ENCODE results near the gene IQGAP2.
"Not testable (repeated sequence)": the region's sequence is repeated elsewhere in the genome, so short reads cannot be mapped to it uniquely, and the experiment has no call there.

IQGAP2 gene

DNA sequence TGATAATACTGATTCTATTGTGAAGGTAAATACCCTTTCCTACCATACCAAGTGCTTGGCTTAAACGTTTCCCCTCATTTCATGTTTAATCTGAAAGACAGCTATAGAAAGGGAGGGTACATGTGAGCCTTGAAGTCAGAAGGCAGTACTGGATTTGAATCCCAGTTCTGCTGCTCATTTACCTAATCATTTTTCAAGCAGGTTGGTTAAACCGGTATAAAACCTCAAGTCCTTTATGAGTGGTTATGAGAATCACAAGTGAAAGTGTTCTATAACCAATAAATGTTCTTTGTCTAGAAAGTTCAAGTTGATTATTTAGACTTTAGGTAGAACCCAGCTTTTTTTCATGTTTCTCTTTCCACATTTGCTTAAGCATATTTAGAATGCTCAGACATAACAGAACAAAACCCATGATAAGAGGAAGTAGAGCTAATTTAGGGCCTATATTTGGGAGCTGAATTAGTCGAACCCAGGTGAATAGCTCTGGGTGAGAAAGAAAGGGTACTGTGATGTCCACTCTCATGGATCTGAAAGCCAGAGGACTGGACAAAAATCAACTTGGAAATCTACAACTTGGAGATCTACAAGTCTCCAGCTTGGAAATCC, 249.8 kb downstream of the IQGAP2 start:
- DNase-seq (ENCODE audit: low read depth in 2 of 2), result no peak

DNA sequence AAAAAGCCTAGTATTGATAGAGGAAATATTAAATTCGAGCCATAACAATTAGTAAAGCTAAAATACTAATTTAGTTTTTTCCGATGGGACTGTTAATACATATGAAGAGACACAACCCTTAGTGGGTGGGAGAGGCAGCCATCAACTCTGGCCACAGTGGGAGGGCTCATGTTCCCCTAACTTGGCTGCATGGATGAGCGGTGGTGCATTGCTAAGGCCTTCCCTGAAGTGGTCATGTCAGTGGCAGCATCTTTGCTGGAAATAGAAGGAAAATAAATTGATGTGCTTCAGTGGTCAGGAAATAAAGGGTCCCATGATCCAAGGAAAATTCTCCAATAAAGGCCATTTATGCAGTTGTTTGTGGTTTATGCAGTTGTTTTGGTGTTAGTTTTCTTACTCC, 254.0 kb downstream of the IQGAP2 start:
- DNase-seq (ENCODE audit: low read depth in 2 of 2), result no peak

GRCh38 chr5:76657683-76658311, 254.7 kb downstream of the IQGAP2 start:
- no peak for DNase-seq (ENCODE audit: low read depth in 2 of 2)

DNA sequence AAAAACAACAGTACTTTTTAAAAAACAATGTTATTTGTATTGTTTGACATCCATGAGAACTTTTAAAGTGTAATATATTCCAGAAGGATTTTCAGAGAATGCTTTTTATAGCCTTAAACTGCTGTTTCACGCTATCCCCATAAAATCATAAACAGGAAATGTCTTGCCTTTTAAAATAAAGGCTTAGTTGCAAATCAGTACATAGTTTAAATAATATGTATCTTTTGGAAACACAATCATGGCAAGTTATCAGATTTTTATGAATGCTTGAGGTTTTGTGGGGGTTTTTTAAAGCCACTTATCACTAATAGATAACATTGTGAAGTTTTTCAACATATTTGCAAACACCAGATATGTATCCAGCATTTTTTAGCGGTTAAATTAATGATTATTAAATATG, 257.3 kb downstream of the IQGAP2 start:
- DNase-seq (ENCODE audit: low read depth in 2 of 2), result no peak

DNA sequence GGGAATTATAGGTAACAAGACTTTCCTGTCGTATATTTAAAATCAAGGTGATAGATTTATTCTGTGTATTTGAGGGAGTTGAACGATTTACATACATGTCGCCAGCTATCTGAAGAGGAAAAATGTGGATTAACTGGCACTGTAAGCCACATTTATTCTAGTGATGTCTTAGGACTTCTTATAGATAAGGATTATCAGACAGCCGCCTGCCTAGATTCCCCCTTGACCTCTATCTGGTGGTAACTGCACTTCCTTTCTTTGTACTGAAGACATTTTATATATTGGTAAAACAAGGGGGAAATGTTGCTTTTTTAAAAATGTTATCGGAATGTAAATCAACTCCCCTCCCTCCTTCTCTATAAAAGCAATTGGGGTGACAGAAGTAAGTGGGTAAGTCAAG, 259.4 kb downstream of the IQGAP2 start:
- DNase-seq (ENCODE audit: low read depth in 2 of 2), result no peak

- DNase-seq (ENCODE audit: low read depth in 2 of 2), result no peak
Observed at GRCh38 chr5:76663573-76663972, 260.5 kb downstream of the IQGAP2 start.

DNA sequence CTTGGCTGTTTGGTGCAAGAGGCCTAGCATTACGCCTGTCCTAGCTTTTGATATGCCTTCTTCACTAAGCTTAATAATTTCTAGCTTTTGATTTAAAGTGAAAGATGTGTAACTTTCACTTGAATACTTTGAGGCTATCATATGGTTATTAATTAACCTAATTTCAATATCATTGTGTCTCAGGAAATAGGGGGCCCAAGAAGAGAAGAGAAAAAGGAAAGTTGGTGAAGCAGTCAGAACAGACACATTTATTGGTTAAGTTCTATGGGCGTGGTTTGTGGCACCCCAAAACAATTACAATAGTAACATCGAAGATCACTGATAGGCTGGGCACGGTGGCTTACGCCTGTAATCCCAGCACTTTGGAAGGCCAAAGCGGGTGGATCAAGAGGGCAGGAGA, 261.0 kb downstream of the IQGAP2 start:
- DNase-seq (ENCODE audit: low read depth in 2 of 2), result no peak

DNA sequence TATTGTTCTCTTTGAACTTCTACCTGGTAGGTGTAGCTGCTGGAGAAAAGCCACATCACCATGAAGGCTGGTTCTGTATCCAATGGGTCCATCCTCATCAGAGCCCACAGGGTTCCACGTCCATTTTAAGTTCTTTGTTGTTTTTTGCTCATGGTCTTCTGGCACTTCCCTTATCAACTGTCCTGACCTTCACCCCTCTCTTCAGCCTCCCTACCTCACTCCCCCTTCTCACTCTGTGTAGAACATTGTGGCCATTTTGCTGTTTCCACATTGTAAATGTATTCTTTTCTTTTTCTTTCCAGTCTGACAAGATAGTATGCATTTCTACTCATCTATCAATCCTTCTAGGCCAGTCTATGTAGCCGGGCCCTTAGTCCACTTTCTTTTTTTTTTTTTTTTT, 264.4 kb downstream of the IQGAP2 start:
- no peak for DNase-seq (ENCODE audit: low read depth in 2 of 2)

GRCh38 chr5:76669245-76669644, 266.2 kb downstream of the IQGAP2 start:
- no peak for DNase-seq (ENCODE audit: low read depth in 2 of 2)

GRCh38 chr5:76670508-76670907, 267.4 kb downstream of the IQGAP2 start:
- no peak for DNase-seq (ENCODE audit: low read depth in 2 of 2)

DNA sequence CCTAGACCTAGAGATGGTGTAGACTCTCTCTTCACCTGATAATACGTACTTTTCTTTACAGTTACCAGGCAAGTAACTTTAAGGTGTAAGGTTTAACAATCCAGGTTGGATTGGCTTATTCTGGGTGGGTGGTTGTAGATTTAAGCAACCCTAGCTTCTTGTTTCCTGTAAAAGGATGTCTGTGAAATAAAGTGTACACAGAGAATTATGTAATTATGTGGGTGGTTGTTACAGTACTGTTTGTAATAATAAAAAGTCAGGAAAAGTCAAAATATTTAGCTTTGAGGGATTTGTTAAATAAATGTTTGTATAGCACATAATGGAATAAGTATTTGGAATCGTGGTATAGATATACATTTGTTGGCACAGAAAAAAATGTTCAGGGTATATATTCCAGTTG, 269.2 kb downstream of the IQGAP2 start:
- DNase-seq (ENCODE audit: low read depth in 2 of 2), result no peak

GRCh38 chr5:76673125-76673524, 270.0 kb downstream of the IQGAP2 start:
- no peak for DNase-seq (ENCODE audit: low read depth in 2 of 2)

GRCh38 chr5:76674330-76675066, 271.4 kb downstream of the IQGAP2 start:
- DNase-seq (ENCODE audit: low read depth in 2 of 2), result no peak

DNA sequence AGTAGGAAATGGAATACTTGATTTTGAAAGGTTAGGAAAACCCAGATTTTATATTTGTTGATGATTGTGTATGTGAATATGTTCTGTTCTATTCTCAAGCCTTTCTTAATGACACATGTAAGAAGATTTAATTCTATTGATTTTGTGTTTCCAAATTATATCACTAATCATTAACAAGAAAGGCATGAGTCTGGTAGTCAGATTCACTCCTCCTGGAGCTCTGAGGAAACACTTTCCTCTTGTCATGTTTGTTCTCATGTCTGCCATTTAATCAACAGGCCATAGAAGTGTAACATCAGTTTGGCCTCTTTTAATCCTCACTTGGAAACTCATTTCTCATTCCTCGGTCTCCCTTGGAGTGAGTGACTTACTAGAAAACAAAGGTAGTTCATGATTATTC, 272.3 kb downstream of the IQGAP2 start:
- DNase-seq (ENCODE audit: low read depth in 2 of 2), result no peak

DNA sequence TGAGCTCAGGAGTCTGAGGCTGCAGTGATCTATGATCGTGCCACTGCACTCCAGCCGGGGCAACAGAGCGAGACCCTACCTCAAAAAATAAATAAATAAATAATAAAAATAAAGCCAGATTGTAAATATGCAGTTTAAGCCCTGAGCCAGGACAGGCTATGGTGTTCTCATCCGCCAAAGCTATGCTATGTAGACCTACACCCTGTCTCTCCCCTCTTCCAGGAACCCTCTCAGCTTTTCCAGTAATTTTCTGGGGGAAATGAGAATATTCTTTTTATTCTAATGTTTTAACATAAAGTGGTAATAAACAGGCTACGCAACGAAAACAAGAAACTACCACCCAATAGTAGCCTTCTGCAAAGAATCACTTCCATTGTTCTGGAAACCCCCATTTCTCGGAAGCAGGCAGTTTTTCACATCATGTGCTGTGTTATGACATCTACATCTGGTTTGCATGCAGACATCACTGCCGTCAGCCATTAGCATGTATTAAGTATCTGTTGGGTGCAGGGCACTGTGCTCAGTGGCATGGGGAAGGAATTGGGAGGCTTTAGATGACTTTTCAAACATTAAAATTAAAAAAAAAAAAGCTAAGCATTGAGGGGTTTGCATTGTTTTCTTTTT, 274.9 kb downstream of the IQGAP2 start:
- no peak for DNase-seq (ENCODE audit: low read depth in 2 of 2)

- DNase-seq (ENCODE audit: low read depth in 2 of 2), result no peak
Observed at GRCh38 chr5:76679231-76679630, 276.1 kb downstream of the IQGAP2 start.

DNA sequence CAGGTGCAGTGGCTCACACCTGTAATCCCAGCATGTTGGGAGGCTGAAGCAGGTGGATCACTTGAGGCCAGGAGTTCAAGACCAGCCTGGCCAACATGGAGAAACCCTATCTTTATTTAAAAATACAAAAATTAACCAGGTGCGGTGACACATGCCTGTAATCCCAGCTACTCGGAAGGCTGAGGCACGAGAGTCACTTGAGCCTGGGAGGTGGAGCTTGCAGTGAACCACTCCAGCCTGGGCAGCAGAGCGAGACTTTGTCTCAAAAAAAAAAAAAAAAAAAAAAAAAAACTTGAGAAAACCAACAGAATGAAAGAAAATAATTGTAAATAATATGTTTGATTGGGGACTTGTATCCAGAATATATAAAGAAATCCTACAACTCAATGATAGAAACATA, 277.7 kb downstream of the IQGAP2 start:
- not testable (repeated sequence) for DNase-seq (ENCODE audit: low read depth in 2 of 2)

DNA sequence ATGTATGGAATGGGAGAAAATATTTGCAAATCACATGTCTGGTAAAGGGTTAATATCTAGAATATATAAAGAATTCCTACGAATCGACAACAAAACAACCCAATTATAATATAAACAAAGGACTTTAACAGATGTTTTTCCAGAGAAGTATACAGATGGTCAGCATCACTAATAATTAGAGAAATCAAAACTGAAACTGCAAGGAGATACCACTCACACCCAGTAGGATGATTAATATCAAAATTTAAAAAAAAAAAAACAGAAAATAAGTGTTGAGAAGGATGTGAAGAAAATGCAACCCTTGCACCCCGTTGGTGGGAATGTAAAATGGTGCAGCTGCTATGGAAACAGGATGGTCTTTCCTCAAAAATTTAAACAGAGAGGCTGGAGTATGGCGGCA, 278.2 kb downstream of the IQGAP2 start:
- no peak for DNase-seq (ENCODE audit: low read depth in 2 of 2)

DNA sequence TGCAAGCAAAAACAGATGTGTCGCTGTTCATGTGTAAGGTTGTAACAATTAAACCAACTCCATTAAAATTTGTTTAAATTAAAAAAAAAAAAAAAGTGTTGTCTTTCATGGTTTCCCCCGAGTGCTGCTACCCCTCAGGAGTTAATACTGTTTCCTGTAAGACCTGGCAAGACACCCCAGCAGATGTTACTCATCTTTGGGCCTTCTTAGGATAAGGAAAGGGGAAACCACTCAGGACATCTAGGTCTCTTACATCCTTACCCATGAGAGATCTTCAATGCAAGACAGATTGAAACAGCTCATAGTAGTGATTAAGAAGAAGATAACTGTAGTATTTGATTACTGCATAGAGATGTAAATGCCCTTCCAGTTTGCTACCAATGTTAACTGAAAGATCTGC, 279.3 kb downstream of the IQGAP2 start:
- DNase-seq (ENCODE audit: low read depth in 2 of 2), result no peak

- DNase-seq (ENCODE audit: low read depth in 2 of 2), result no peak
Observed at GRCh38 chr5:76683816-76684731, 281.0 kb downstream of the IQGAP2 start.

DNA sequence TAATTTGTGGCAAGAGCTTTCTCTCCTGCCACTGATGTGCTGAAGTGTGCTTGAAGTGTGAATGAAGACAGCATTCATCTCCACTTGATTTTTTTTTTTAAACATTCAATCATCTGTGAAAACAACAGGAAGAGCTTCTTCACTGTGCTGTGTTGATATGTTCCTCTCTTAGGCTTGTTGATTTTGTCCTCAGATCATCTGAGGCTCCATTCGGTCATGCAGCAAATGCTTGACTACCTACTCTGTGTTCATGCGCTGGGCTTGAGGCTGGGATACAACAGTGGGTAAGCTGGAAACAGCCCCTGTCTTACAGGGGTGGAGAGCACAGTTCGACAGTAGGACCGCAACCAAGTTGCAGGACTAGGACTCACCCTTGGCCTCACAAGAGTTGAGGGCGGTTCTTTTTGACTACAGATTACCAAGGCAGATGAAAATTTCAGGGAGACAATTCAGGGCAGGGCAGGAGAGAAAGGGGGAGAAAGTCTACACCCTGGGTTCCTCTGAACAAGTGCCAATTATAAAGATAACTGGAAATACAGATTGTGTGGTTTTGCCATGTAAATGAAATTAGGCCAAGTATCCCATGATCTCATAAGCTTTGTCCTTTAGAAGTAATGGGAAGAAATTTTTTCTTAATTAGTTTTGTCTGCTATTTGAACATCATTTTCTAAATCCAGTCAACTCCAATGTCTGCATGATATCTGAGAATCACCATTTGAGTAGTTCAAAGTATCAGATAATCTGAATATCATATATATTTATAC, 281.9 kb downstream of the IQGAP2 start:
- no peak for DNase-seq (ENCODE audit: low read depth in 2 of 2)
